COLO829 (cell line): Measurements from ENCODE around the gene DNAI4.
"Not testable (repeated sequence)": the region's sequence is repeated elsewhere in the genome, so short reads cannot be mapped to it uniquely, and the experiment has no call there.

Experiments
- DNase-seq: peaks from one replicate; pipeline ENCODE4 v3.0.0; 2012; ENCODE audit warnings: low spot score

The DNAI4 gene

DNA sequence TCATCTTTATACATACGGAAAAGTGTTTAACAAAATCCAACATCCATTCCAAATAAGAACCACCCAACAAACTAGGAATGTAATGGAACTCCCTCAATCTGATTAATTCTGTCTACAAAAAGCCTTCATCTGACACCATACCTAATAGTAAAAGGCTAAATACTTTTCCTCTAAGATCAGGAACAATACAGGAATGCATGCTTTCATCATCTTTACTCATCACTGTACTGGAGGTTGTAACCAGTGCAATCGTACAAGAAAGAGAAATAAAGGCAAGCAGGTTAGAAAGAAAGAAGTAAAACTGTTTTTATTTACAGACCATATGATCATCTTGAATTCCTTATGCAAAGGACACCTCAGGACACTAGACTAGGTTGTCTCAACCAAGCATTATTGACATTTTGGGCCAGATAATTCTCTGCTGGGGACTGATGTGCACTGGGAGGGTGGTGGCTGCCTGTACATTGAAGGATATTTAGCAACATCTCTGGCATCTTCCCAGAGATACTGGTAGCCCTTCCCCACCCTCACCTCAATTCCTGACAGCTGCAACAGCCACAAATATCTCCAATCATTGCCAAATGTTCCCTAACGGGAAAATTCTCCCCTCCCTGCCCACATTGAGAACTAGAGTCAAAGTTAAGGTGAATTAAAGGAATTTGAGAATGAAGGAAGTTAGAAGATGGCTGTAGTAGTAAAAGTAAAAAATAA is 93.0 kb downstream of the DNAI4 start:
- no peak for DNase-seq

GRCh38 chr1:66824771-66825170 is 99.9 kb downstream of the DNAI4 start:
- DNase-seq = no peak

GRCh38 chr1:66809736-66810326 is 114.8 kb downstream of the DNAI4 start:
- no peak for DNase-seq

- no peak for DNase-seq
Observed at GRCh38 chr1:66809245-66809644, 115.4 kb downstream of the DNAI4 start.

- DNase-seq = not testable (repeated sequence)
Observed at GRCh38 chr1:66795839-66796238, 128.8 kb downstream of the DNAI4 start.

GRCh38 chr1:66791621-66792610 is 132.7 kb downstream of the DNAI4 start:
- no peak for DNase-seq

GRCh38 chr1:66788231-66788939 is 136.3 kb downstream of the DNAI4 start:
- no peak for DNase-seq

DNA sequence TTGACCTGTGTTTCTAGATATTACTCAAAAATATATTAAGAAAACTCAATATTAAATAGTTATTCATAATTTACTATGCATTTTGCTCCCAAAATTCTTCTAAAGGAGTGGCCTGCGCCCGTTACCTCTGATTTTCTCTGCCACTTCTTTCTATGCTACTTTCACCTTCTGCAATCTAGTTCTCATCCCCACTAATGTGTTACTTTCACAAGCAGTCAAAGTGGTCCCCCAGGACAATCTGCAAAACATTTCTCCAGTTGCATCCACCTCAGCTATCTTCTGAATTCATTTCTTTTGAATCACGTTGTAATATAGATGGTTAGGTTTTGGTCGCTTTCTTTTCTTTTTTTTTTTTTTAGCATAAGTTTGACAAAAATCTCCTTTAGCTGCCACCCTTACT is 137.0 kb downstream of the DNAI4 start:
- no peak for DNase-seq

- not testable (repeated sequence) for DNase-seq
Observed at GRCh38 chr1:66785800-66786199, 138.9 kb downstream of the DNAI4 start.

- no peak for DNase-seq
Observed at GRCh38 chr1:66779475-66780078, 145.1 kb downstream of the DNAI4 start.

DNA sequence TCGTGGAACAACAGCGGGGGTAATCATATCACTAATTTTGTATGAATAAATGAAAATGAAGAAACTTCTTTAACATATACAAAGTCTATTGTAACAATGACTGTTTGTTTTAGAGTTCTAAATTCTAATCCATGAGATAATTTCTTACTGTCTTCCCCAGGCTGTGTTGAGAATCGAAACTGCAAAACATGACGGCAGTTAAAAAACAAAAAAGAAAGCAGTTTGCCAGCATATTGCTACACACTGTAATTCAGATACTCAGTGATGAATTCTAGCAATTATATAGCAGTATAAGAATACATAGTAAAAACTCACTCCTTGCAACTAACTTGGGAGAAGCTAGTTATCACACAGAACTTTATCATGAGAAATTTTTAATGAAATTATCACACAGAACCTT is 145.7 kb downstream of the DNAI4 start:
- DNase-seq = no peak

DNA sequence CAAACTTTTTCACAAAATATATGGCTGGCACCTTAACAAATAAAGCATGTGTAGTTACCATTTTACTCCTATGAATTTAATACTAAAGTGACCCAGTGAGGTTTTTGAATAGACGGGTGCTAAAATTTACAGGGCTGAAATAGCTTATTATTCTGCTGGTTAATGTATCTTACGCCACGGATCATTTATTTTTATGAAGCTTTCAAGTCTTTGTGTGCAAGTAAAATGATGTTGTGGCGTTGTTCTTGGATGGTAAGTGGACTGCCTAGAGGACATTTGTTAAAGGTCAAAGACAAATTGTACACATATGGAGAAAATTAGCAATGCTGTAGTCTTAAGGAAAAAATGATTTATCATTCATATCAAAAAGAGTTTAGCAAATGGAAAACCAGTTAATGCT is 146.4 kb downstream of the DNAI4 start:
- DNase-seq = no peak

DNA sequence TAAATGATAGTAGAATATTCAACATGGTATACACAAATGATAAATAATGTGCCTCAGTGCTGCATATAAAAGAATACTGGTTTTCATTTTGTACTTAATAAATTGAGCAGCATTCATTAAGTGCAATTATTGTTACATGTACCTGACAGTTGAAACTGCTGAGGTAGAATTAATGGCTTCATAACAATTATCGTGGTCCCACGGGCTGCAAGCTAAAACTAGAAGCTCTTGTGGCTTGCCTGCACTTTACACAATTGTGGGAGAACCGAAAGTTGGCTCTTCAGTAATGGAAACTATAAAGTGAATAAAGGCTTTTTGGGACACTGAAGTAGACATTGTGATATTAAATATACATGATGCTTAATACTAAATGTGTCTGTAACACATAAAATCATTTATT is 146.8 kb downstream of the DNAI4 start:
- DNase-seq = no peak

DNA sequence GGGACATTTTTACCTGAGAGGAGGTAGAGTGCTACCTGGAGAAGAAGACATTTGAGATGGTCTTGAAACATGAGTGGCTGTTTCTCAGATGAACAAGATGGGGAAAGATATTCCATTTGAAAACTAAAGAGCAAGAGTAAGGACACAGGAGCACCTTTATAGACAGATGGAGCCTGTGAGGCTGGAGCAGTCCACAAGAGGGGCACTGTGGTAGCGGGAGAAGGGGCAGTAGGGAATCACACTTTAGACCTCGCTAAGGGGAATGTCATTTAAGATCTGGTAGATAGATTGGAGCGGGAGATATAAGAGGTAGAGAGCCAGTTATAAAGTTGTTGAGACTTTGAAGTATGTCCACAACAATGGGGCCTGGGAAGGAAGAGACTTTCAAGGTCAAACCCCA is 149.0 kb downstream of the DNAI4 start:
- DNase-seq = no peak

- no peak for DNase-seq
Observed at GRCh38 chr1:66774438-66774837, 150.2 kb downstream of the DNAI4 start.

- DNase-seq = no peak
Observed at GRCh38 chr1:66773227-66773626, 151.4 kb downstream of the DNAI4 start.

GRCh38 chr1:66770694-66771093 is 154.0 kb downstream of the DNAI4 start:
- DNase-seq = no peak

- no peak for DNase-seq
Observed at GRCh38 chr1:66770240-66770639, 154.4 kb downstream of the DNAI4 start.

DNA sequence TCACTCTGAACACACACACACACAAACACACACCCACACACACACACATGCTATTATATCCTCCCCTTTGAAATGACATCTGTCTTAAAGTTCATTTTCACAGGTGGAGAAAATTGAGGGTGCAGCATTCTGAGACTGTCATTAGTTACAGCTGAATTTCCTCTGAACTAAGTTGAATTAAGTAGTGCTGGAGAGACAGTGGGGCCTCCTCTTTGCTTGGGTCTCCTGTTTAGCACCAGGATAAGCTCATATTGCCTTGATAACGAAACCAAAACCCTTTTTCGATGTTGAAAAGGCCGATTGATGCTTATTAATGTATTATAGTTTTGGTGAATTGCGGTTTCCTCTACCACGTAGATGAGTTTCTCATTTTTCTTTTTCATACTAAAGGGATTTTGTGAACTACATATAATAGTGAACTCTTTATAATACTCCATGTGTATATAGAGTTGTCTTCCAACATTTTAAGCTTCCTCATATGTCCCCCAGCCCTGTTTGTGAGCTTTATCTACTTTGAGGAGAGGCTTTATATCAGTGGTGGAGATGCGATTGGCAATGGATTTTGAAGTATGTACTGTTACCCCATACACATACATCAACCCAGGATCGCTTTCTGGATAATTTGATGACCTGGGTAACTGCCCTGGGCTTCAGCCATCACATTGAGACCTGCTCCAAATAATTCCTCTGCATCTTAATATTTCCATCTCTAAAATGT is 155.0 kb downstream of the DNAI4 start:
- no peak for DNase-seq

DNA sequence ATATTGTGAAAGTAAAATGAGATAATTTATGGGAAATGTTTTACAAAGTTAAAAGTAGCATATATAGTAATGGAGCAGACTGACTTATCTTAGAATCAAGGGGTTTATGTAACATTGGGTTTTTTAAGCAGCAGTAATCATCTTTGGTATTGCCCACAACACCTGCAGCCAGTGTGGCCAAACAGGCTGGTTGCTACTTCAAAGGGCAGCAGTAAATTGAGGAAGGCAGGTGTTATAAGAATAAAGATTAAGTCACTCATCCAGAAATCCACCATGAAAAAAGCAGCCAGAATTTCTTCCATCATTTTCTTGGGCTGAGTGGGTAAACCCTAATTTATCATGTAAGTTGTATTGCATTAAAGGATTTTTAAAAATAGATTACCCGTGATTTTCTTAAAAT is 155.7 kb downstream of the DNAI4 start:
- DNase-seq = no peak

GRCh38 chr1:66767626-66768025 is 157.0 kb downstream of the DNAI4 start:
- DNase-seq = no peak
